Retinal pigment epithelial cell (primary cell): Measurements from ENCODE around the gene NANOG.
"Not testable (repeated sequence)": the region's sequence is repeated elsewhere in the genome, so short reads cannot be mapped to it uniquely, and the experiment has no call there.

ENCODE experiments used
- DNase-seq: peaks from one replicate; pipeline ENCODE4 v3.0.0-alpha.2; 2010; ENCODE audit warnings: low read depth
- H3K4me3 ChIP-seq: 2 replicates; pipeline ENCODE4 v1.5.1; 2011; ENCODE audit warnings: mild to moderate bottlenecking, low read length, control low read depth, moderate library complexity
- CTCF ChIP-seq: conservative IDR thresholded peaks from 2 replicates; pipeline ENCODE4 v1.5.1; 2011; ENCODE audit warnings: low read depth, low read length, control low read depth, inconsistent platforms

NANOG gene

GRCh38 chr12:7756993-7757392 lies 32.2 kb upstream of the NANOG start:
- no peak overlapping the region for H3K4me3 ChIP-seq
- TF ChIP-seq CTCF: no peak
- no peak for DNase-seq

GRCh38 chr12:7758766-7759140 lies 30.4 kb upstream of the NANOG start:
- no peak for DNase-seq
- H3K4me3 ChIP-seq: no peak overlapping the region
- no peak for TF ChIP-seq CTCF

GRCh38 chr12:7769999-7770398 lies 19.2 kb upstream of the NANOG start:
- DNase-seq: no peak
- H3K4me3 ChIP-seq: no peak overlapping the region
- TF ChIP-seq CTCF: no peak

GRCh38 chr12:7781274-7781673 lies 7.9 kb upstream of the NANOG start:
- H3K4me3 ChIP-seq: no peak overlapping the region
- TF ChIP-seq CTCF: no peak
- DNase-seq: no peak

GRCh38 chr12:7782055-7782454 lies 7.1 kb upstream of the NANOG start:
- no peak overlapping the region for H3K4me3 ChIP-seq
- DNase-seq: no peak
- no peak for TF ChIP-seq CTCF

- DNase-seq, H3K4me3 ChIP-seq: not testable (repeated sequence)
These were observed 5.8 kb upstream of the NANOG start for GRCh38 chr12:7783433-7783832.

GRCh38 chr12:7784701-7785100 lies 4.5 kb upstream of the NANOG start:
- DNase-seq: no peak
- TF ChIP-seq CTCF: no peak
- no peak overlapping the region for H3K4me3 ChIP-seq
